Measurements from ENCODE around the gene L3MBTL2.

The L3MBTL2 gene

DNA sequence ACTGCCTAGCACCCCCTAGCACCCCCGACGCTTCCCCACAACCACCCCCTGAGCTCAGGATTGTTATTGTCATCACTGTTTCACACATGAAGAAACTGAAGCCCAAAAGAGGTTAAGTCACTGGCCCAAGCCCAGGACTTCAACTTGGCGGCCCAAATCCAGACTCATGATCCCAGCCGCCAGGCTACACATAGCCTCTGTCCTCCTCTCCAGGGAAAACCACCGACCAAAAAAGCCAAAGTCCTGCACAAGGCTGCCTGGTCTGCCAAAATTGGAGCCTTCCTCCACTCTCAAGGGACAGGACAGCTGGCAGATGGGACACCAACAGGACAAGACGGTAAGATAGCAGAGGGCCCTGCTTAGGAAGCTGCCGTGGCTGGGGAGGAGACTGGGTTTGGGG, 10.8 kb downstream of the L3MBTL2 start:
- no peak for DNase-seq

DNA sequence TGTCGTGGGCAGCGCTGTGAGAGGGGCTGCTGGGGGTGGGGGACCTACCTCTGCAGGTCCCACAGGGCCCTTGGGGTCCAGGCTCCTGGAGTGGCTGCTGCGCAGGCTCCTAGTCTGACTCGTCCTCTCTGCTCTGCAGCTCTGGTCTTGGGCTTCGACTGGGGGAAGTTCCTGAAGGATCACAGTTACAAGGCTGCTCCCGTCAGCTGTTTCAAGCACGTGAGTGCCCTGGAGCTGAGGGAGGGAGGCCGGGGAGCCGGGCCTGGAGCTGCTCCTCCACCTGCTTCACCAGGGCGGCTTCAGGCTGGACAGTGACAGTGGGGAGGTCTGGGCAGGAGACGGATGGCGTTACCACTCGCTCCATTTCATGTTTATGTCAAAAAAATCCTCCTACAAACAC, 11.9 kb downstream of the L3MBTL2 start:
- no peak for DNase-seq

DNA sequence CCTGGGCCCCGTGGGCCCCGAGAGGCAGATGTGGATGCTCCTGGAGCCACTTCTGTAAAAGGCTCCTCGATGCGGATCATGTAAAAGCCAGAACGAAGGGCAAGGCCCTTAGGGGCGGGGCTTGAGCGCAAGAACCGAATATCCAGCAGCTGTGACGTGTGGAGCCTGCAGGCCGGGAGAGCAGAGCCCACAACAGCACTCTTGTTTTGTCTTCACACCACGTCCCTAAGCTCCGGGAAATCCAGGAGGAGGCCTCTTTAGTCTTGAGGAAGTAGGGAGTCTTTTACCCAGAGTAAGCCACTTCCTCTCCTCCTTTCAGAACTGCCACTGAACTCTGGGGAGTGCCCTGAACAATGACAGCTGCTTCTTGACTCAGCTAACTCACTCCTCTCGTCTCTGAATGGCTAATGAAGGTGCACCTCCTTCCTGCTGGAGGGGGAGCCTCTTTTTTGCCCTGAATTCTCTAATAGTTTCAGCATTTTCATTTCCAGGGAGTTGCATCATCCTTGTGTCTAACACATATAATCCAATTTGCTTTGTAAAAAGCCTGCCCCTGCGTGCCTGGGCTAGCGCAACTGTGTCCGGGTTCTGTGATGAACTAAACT, 12.5 kb downstream of the L3MBTL2 start:
- peak; percentile 51 for DNase-seq

DNA sequence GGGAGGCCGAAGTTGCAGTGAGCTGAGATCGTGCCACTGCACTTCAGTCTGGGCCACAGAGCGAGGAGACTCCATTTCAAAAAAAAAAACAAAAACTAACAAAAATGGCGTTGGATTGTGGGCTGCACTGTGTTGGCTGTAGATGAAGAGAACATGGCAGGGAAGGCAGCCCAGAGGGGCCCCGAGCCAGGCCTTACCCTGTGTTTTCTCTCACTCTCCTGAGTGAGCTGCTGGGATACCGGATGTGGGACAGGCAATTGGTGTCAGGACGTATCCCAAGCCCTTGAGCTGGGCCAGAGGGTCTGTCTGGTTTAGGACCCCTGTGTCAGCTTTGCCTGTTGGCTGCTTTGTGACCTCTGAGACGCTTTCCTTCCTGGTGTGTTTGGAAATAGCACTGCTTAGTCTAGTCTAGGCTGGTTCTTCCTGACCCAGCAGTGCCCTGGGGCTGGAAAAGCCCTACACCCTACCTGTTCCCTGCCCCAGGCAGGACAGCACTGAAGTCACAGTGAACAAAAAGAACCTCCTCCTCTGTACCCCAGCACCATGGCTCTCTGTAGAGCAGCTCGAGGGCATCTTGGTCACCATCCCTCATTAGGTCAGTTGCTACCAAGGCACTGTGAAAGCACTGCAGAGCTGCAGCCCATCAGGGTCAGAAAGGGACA, 17.9 kb downstream of the L3MBTL2 start:
- DNase-seq = no peak

DNA sequence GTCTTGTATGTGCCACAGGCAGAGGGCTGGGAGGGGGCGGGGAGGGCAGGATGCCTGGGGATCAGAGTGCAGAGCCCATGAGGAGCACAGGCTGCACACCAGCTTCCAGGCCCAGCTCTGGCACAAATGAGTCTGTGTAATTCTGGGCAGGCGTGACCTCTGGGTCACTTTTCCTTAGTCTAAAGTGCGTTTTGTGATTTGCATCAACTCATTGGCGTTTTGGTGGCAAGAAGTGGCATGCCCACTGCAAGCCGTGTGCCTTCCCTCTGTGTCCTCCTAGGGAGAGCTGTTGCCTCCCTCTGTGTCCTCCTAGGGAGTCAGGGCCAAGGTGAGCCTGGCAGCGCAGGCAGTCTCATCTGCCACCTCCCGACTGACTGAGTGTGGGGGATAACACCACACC, 18.4 kb downstream of the L3MBTL2 start:
- no peak for DNase-seq

DNA sequence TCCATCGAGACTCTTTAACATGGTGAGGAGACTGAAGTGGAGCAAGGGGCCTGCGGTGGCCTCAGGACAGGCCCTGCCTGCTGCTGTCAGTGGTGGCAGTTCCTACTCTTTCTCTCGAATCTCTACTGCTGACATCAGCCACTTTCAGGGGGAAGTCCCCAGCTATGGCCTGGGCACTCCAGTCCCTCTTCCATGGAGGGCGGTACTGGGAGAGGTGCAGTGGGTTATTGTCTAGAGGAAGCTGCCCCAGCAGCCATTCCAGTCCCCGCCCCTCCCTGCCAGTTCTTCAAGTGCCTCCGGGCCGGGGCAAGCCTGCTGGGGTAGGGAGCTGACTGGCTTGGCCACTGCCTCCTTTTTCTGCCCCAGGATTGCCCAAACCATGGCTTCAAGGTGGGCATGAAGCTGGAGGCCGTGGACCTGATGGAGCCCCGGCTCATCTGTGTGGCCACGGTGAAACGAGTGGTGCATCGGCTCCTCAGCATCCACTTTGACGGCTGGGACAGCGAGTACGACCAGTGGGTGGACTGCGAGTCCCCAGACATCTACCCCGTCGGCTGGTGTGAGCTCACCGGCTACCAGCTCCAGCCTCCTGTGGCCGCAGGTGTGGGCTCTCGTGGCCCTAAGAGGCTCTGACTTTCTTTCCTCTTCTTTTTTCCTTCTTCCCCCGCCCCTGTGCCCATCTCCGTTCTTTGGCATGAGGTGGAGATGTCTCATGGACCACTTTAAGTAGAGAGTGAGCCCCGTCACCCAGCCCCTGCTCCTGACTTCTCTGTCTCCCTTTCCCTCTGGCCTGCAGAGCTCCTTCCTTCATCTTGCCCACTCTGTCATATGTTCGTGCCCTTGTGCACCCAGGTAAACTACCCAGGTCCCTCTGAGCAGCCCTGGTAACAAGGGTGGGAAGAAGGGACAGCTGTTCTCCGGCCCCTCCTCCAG, 21.9 kb downstream of the L3MBTL2 start:
- DNase-seq = no peak

DNA sequence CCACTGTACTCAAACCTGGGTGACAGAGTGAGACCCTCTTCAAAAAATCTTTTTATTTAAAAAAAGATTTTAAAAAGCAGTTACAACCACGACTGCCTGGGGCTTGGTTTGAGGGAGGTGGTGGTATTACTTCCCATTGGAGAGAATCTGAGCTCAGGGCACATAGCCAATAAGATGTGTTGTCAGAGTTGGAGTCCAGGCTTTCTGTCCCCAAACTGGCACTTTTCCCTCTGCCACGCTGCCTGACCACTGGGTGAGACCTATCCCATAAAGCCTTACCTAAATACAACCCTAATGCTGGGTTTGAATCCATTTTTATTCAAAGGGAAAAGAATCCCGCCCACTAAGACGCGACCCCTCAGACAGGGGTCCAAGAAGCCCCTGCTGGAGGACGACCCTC, 24.1 kb downstream of the L3MBTL2 start:
- no peak for DNase-seq

DNA sequence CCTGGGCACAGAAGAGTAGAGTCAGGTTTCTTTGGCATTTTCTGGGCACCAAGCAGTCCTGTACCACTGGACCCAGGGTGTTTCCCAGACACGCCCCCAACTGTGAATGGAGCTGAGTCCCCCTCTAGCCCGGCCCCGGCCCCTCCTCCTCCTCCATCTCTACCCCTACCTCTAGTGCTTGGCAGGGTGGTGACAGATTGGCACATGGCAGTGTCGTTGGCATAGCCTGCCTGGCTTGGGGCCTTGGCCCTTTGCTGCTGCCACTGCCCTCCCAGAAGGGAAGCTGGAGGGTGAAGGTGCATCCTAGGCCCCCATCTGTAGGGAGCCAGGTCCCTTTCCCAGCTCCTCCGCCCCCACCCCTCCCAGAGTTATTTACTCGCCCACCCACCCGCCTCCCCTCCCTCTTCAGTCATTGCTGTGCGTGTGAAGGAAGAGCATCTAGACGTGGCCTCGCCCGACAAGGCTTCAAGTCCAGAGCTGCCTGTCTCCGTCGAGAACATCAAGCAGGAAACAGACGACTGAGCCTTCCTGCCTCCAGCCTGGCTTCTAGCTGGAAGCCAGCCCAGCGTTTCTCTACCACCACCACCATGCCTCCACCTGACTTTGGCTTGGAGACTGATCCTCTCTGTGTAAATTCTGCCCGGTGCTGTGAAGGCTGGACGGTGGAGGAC, 24.8 kb downstream of the L3MBTL2 start:
- DNase-seq = no peak

DNA sequence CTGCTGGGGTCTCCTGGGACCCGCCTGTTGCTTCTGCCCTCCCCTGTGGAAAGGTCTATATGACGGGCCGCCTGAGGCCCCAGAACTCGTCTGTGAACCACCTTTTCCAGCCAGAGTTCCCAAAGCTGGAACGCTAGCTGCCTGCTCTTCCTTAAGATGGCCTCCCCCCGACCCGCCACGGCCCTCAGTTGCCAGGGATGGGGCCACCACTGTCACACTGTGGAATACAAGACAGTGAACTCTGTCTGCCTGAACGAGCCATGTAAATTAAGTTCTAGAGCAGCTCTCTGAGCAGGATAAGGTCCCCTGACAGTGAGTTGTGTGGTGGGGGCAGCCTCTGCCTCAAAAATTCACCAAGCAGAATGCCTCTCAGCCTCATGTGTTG, 25.3 kb downstream of the L3MBTL2 start:
- no peak for DNase-seq

DNA sequence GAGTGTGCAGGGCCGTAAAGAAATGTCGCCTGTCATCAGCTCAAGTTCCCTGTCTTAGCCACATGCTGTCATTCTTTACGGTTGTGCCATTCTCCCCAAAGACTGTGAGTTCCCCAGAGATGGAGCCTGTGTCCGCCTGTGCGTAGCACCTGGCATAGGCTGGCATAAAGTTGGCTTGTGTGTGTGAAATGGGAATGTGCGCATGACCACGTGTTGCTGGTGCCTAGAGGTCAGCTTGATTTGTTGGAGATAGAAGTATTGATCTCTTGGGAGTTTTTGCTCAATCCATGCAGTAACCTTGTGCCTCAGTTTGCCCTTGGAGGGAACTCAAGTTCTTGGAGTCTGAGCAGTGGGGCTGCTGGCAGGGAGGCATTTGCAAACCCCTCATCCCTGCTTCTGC, 26.3 kb downstream of the L3MBTL2 start:
- no peak for DNase-seq

DNA sequence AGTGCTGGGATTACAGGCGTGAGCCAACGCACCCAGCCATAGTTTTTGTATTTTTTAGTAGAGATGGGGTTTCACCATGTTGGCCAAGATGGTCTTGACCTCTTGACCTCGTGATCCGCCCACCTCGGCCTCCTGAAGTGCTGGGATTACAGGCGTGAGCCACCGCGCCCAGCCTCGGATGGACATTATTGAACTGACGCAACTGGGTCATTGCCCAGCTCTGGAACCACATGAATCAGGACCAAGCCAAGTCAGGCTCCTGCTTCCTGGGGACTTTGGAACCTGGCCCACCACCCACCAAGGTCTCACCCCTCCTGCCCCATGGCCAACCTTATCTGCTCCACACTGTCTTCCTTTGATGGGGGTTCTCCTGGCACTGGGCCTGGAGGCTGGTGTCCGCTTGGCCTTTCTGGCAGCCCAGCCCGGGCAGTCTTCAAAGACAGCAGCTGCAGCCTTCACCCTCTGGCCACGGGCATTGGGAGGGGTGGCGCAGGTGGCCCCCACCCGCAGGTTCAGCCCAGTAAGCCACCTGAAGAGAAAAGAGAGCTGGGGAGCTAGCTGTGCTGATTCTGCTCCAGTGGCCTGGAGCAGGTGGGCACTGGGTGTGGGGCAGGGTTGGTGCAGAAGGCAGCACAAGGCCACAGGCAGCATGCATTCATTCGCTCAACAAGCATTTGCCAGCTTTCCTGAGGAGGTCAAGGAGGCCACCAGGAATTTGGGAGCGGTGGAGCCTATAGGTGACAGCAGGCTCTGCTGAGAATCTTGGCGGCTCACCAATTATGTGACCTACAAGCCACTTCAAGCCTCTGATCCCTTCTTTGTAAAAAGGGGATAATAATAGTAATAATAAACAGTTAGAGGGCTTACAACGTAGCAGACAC, 29.9 kb downstream of the L3MBTL2 start:
- no peak for DNase-seq

DNA sequence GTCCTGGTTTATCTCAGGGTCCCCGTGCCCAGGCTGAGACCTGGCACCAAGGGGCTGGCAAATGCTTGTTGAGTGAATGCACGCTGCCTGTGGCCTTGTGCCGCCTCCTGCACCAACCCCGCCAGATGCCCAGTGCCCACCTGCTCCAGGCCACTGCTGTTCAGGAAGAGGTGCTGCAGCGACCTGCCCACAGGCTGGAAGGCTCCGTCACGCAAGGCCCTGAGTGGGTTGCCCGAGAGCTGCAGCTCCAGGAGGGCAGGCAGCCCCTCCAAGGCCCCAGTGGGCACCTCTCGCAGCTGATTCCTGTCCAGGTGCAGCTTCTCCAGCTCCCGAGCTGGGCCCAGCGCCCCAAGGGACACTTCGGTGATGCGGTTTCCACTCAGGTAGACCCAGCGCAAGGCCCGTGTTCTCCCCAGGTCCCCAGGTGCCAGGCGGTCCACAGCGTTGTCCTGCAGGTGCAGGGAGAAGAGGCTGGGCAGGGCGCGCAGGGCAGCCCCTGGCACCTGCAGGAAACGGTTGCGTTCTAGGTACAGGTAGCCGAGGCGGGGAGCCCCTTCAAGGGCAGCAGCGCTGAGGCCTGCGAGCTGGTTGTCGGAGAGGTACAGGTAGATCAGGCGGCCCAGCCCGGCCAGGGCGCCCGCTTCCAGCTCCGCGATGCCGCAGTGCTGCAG, 32.1 kb downstream of the L3MBTL2 start:
- DNase-seq = no peak

DNA sequence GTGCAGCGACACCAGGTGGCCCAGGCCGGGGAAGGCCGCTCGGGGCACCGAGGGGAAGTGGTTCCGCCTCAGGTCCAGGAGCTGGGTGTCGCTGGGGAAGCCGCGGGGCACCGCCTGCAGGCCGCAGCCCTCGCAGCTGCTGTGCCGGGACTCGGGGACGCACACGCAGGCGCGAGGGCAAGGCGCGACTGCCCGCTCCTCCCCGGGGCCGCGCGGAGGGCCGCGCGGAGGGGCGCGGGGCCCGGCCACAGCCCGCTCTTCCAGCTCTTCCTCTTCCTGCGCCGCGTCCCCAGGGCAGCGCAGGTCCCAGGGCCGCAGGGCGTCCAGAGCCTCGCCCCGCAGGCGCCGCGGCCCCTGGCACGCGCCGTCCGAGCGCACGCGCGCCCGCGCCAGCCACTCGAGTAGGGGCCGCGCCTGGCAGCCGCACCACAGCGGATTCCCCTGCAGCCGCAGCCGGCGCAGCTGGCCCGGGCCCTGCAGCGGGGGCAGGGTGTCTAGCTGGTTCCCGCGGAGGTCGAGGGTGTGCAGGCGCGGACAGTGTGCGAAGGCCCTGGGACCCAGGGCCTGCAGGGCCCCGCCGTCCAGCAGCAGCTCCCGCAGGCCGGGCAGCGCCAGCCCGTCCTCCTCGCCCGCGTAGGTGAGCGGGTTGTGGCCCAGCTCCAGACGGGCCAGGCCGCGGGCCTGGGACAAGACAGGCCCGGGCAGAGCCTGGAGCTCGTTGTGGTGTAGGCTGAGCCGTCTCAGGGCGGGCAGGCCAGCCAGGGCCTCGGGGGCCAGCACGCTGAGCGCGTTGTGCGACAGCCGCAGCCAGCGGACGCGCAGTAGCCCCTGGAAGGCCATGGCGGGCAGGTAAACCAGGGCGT, 32.8 kb downstream of the L3MBTL2 start:
- DNase-seq = no peak

DNA sequence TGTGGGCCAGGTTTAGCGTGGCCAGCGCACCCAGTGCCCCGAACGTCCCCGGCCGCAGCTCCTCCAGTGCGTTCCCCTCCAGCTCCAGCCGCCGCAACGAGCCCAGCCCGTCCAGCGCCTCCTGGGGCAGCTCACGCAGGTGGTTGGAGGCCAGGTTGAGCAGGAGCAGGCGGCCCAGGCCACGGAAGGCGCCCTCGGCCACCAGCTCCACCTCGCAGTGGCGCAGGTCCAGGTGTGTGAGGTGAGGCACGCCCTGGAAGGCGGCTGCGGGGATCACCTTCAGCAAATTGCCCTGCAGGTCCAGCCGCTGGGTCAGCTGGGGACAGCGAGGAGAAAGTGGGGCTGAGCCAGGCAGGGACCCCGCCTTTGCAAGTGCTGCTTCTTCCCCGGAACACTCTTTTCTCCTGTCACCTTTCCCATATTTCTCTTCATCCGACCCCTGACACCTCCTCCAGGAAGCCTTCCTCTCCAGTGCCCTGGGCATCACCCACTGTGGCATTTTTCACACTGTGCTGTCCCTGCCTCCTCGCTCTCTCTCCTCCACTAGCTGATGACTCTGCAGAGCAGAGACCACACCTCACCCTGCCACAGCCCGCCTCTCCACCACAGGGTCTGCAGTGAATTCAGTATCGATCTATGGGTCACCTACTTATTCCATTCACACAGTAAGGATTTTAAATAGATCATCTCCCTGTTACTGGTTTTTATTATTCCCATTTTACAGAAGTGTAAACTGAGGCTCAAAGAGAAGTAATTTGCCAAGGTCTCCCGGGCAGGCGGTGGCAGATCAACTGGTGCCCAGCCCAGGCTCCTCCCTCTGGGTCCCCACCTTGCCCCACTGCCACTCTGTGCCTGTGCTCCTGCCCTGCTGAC, 33.7 kb downstream of the L3MBTL2 start:
- no peak for DNase-seq

DNA sequence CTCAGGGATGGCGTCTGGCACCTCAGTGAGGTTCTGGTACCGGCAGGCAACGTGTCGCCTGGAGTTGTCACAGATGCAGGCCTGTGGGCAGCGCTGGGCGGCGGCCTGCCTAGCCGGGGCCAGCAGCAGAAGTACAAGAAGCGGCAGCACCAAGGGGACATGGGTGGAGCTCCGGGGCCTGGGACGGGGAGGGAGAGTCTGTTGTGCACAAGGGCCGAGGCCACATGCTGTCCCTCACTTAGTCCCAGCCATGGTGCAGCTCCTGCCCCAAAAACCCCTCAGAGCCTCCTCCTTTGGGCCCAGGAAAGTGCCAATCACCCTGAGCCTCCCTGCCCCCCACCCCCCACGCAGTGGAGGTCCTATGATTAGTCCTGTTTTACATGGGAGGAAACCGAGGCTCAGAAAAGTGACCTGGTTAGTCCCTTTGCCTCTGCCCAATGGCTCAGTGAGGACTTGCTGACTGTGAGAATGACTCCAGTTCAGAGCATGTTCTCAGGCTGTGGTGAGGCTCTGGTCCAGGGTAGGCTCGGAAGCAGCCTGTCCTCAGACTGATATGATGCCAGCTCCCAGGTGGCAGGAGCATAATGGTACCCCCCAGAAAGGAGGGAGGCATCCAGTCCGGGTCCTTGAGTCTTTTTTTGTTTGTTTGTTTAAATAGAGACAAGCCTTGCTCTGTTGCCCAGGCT, 34.5 kb downstream of the L3MBTL2 start:
- no peak for DNase-seq

DNA sequence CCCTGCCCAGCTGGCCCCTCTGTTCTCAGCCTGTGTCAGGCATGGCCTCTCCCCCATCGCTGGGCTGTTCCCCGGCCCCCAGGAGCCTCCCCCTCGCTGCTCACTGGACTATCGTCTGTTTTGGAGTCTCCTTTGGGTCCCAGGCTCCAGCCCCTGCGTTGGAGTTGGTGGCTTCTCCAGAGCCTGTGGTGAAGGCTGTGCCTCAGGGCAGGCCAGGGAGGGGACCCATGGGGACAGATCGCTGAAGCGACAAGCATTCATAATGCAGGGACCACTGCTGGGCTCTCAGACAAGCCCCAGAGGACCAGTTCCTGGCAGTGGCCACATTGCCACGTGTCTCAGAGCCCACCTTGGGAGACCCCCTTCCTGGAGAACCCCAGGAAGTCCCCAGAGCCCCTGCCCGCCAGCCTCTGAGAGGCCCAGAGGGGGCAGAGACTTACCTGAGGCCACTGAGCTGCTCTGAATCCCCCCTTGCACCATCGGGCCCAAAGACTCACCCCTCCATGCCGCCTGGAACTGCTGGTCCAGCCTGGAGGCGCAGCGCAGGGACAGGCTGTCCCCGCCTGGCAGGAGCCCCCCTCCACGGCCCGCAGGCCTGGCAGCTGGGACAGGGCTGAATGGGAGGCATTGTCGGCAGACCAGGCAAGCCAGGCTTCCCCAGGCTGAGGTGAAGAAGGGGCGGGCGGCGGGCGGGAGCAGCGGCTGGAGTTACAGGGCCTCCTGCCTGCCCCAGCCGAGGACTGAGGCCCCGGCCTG, 35.4 kb downstream of the L3MBTL2 start, which contains the start of gene CHADL:
Gene CHADL (minus strand): TSS at position 555 of the 756 bp plus-strand sequence. CDS start 50 bp downstream, at position 505.
- no peak for DNase-seq

DNA sequence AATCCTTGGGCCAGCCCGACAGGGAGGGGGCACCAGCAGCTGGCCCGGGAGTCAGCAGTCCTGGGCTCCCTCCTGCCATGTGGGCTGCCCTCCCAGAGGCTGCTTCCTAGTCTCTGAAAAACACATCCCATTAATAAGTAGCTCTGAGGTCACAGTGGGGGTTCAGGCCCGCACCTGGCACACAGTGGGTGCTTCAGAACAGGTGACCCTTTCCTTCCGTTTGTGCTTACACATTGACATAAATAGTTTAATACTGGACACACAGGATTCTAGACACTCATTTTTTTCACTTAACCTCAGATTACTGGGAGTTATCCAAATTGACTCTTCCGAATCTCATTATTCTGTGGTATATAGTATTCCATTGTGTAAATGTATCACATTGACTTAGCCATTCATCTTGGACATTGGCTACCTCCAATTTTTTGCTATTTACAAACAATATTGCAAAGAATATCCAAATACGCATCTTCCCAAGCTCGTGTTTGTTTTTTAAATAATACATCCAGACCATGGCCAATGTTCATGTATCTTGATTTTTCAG, 36.1 kb downstream of the L3MBTL2 start:
- DNase-seq = no peak
